SK-N-MC (cell line): ENCODE results near the gene ZNF236.

Experiments
- DNase-seq: peaks from one replicate; pipeline ENCODE4 v3.0.0-alpha.2; 2011; ENCODE audit warnings: low read depth, low spot score
- H3K27ac ChIP-seq: fragments of 200-600 bp; sonication (generic); 2 replicates; pipeline ENCODE4 v1.5.1; 2016; ENCODE audit warnings: mixed run types
- H3K36me3 ChIP-seq: fragments of 200-600 bp; sonication (generic); 2 replicates; pipeline ENCODE4 v1.6.1; 2017; ENCODE audit warnings: antibody characterized with exemption, low read length, mixed read lengths; ENCODE audit not compliant: insufficient read depth
- H3K4me3 ChIP-seq: fragments of 200-600 bp; sonication (generic); 2 replicates; pipeline ENCODE4 v1.5.1; 2016
- H3K9ac ChIP-seq: fragments of 200-600 bp; sonication (generic); 2 replicates; pipeline ENCODE4 v1.8.0; 2017; ENCODE audit warnings: mixed run types, mixed read lengths; ENCODE audit not compliant: insufficient read length
- H3K9me3 ChIP-seq: fragments of 200-600 bp; sonication (generic); 2 replicates; pipeline ENCODE4 v1.6.1; 2017; ENCODE audit warnings: low read depth, mild to moderate bottlenecking, antibody characterized with exemption, low read length, moderate library complexity, mixed read lengths
- EZH2 ChIP-seq: fragments of 200-600 bp; sonication (generic); IDR thresholded peaks from one replicate; pipeline ENCODE4 v1.6.1; 2017; ENCODE audit warnings: antibody characterized with exemption
- FOXP2 ChIP-seq: optimal IDR thresholded peaks from 2 replicates; pipeline ENCODE3; 2011; ENCODE audit warnings: mild to moderate bottlenecking, moderate library complexity; ENCODE audit not compliant: insufficient read depth; ENCODE audit errors: extremely low read length, control extremely low read depth
- POLR2AphosphoS5 ChIP-seq: IDR thresholded peaks from 2 replicates; pipeline ENCODE4 v1.6.1; 2012; ENCODE audit warnings: mild to moderate bottlenecking, low read depth, low read length, borderline replicate concordance

The ZNF236 gene

GRCh38 chr18:77008576-77009315, 186.4 kb downstream of the ZNF236 start:
- no peak overlapping the region for H3K27ac ChIP-seq
- H3K9ac ChIP-seq: no peak overlapping the region
- TF ChIP-seq POLR2AphosphoS5 (no peak), EZH2 (no peak), FOXP2 (no peak)
- H3K9me3 ChIP-seq: no peaks in the 10 kb centered on the region
- H3K4me3 ChIP-seq: no peak overlapping the region
- no peak for DNase-seq
- H3K36me3 ChIP-seq: no peaks in the 10 kb centered on the region

- Histone ChIP-seq H3K4me3 (no peak overlapping the region), H3K36me3 (no peaks in the 10 kb centered on the region), H3K27ac (no peak overlapping the region), H3K9me3 (no peaks in the 10 kb centered on the region), H3K9ac (no peak overlapping the region)
- no peak for DNase-seq
- TF ChIP-seq EZH2: no peak
- no peak for TF ChIP-seq POLR2AphosphoS5
- no peak for TF ChIP-seq FOXP2
These were observed 187.3 kb downstream of the ZNF236 start for GRCh38 chr18:77009675-77010074.

GRCh38 chr18:77012120-77012519, 189.8 kb downstream of the ZNF236 start:
- H3K9me3 ChIP-seq: no peaks in the 10 kb centered on the region
- TF ChIP-seq POLR2AphosphoS5: no peak
- TF ChIP-seq FOXP2: no peak
- no peak for TF ChIP-seq EZH2

GRCh38 chr18:77012806-77013541, 190.6 kb downstream of the ZNF236 start:
- no peaks in the 10 kb centered on the region for H3K36me3 ChIP-seq
- no peak for DNase-seq
- H3K9ac ChIP-seq: no peak overlapping the region
- H3K4me3 ChIP-seq: no peak overlapping the region
- H3K27ac ChIP-seq: no peak overlapping the region
- no peak for TF ChIP-seq EZH2
- TF ChIP-seq FOXP2: no peak
- no peak for TF ChIP-seq POLR2AphosphoS5
- no peaks in the 10 kb centered on the region for H3K9me3 ChIP-seq

More at GRCh38 chr18:77012120-77012519, 189.8 kb downstream of the ZNF236 start:
- H3K4me3 ChIP-seq: no peak overlapping the region
- no peak for DNase-seq
- H3K36me3 ChIP-seq: no peaks in the 10 kb centered on the region
- H3K9ac ChIP-seq: no peak overlapping the region
- no peak overlapping the region for H3K27ac ChIP-seq

- Histone ChIP-seq H3K27ac (no peak overlapping the region), H3K4me3 (no peak overlapping the region), H3K36me3 (no peaks in the 10 kb centered on the region), H3K9me3 (no peaks in the 10 kb centered on the region), H3K9ac (no peak overlapping the region)
- TF ChIP-seq POLR2AphosphoS5 (no peak), EZH2 (no peak), FOXP2 (no peak)
- DNase-seq: no peak
These were observed 191.6 kb downstream of the ZNF236 start for GRCh38 chr18:77013811-77014521.

- Histone ChIP-seq H3K36me3 (no peaks in the 10 kb centered on the region), H3K27ac (no peak overlapping the region), H3K9ac (no peak overlapping the region), H3K9me3 (no peaks in the 10 kb centered on the region), H3K4me3 (no peak overlapping the region)
- TF ChIP-seq FOXP2 (no peak), POLR2AphosphoS5 (no peak), EZH2 (no peak)
- no peak for DNase-seq
These were observed 192.2 kb downstream of the ZNF236 start for GRCh38 chr18:77014538-77014937.

- Histone ChIP-seq H3K36me3 (no peaks in the 10 kb centered on the region), H3K4me3 (no peak overlapping the region), H3K9ac (no peak overlapping the region), H3K27ac (no peak overlapping the region), H3K9me3 (no peaks in the 10 kb centered on the region)
- TF ChIP-seq EZH2: no peak
- TF ChIP-seq POLR2AphosphoS5: no peak
- TF ChIP-seq FOXP2: no peak
- no peak for DNase-seq
These were observed 192.8 kb downstream of the ZNF236 start for GRCh38 chr18:77015169-77015568.
